HEK293 (cell line): ENCODE measurements around the gene KDELR1.

Source experiments
- HOXD13 ChIP-seq: sonication (generic); formaldehyde crosslinking; IDR thresholded peaks from 2 replicates; pipeline ENCODE4 v1.8.0; 2022; ENCODE audit warnings: missing genetic modification reagents, borderline replicate concordance
- IKZF3 ChIP-seq: fragments of 450-650 bp; IDR thresholded peaks from 2 replicates; pipeline ENCODE4 v1.5.0; 2018; ENCODE audit warnings: missing biosample characterization, mild to moderate bottlenecking, missing genetic modification characterization, moderate library complexity
- KLF1 ChIP-seq: fragments of 450-650 bp; formaldehyde crosslinking; IDR thresholded peaks from 2 replicates; pipeline ENCODE4 v1.5.1; 2016; ENCODE audit warnings: missing biosample characterization, missing genetic modification characterization
- KLF8 ChIP-seq: fragments of 450-650 bp; formaldehyde crosslinking; IDR thresholded peaks from 2 replicates; pipeline ENCODE4 v1.5.1; 2016; ENCODE audit warnings: missing biosample characterization, missing genetic modification characterization
- MZF1 ChIP-seq: fragments of 450-650 bp; formaldehyde crosslinking; IDR thresholded peaks from 2 replicates; pipeline ENCODE4 v1.5.1; 2017; ENCODE audit warnings: missing biosample characterization, missing genetic modification characterization, borderline replicate concordance
- SP2 ChIP-seq: fragments of 450-650 bp; formaldehyde crosslinking; IDR thresholded peaks from 2 replicates; pipeline ENCODE4 v1.5.1; 2016; ENCODE audit warnings: missing biosample characterization, missing genetic modification characterization
- ZBTB20 ChIP-seq: fragments of 450-650 bp; formaldehyde crosslinking; IDR thresholded peaks from 2 replicates; pipeline ENCODE4 v1.5.1; 2016; ENCODE audit warnings: missing biosample characterization, missing genetic modification characterization
- ZBTB48 ChIP-seq: fragments of 450-650 bp; formaldehyde crosslinking; IDR thresholded peaks from 2 replicates; pipeline ENCODE4 v1.5.1; 2016; ENCODE audit warnings: missing biosample characterization, missing genetic modification characterization
- ZFHX2 ChIP-seq: fragments of 450-650 bp; formaldehyde crosslinking; conservative IDR thresholded peaks from 2 replicates; pipeline ENCODE4 v1.5.1; 2016; ENCODE audit warnings: missing biosample characterization, missing genetic modification characterization
- ZNF121 ChIP-seq: fragments of 450-650 bp; formaldehyde crosslinking; IDR thresholded peaks from 2 replicates; pipeline ENCODE4 v1.5.1; 2016; ENCODE audit warnings: missing biosample characterization, missing genetic modification characterization
- ZNF184 ChIP-seq: fragments of 450-650 bp; IDR thresholded peaks from 2 replicates; pipeline ENCODE4 v1.5.1; 2018; ENCODE audit warnings: missing biosample characterization, mild to moderate bottlenecking, missing genetic modification characterization
- ZNF214 ChIP-seq: fragments of 450-650 bp; formaldehyde crosslinking; IDR thresholded peaks from 2 replicates; pipeline ENCODE4 v1.5.1; 2017; ENCODE audit warnings: missing biosample characterization, mild to moderate bottlenecking, missing genetic modification characterization, borderline replicate concordance
- ZNF354C ChIP-seq: fragments of 450-650 bp; formaldehyde crosslinking; IDR thresholded peaks from 2 replicates; pipeline ENCODE4 v1.5.1; 2016; ENCODE audit warnings: missing biosample characterization, missing genetic modification characterization, low read depth, borderline replicate concordance
- ZNF521 ChIP-seq: fragments of 450-650 bp; formaldehyde crosslinking; IDR thresholded peaks from 2 replicates; pipeline ENCODE4 v1.5.1; 2017; ENCODE audit warnings: missing biosample characterization, mild to moderate bottlenecking, missing genetic modification characterization
- ZNF530 ChIP-seq: fragments of 450-650 bp; formaldehyde crosslinking; IDR thresholded peaks from 2 replicates; pipeline ENCODE4 v1.5.1; 2016; ENCODE audit warnings: low read depth, missing biosample characterization, missing genetic modification characterization
- ZNF560 ChIP-seq: fragments of 450-650 bp; formaldehyde crosslinking; IDR thresholded peaks from 2 replicates; pipeline ENCODE4 v1.5.1; 2017; ENCODE audit warnings: missing biosample characterization, missing genetic modification characterization, borderline replicate concordance
- ZNF600 ChIP-seq: fragments of 450-650 bp; formaldehyde crosslinking; IDR thresholded peaks from 2 replicates; pipeline ENCODE4 v1.5.1; 2016; ENCODE audit warnings: missing biosample characterization, missing genetic modification characterization
- ZNF747 ChIP-seq: fragments of 450-650 bp; formaldehyde crosslinking; IDR thresholded peaks from 2 replicates; pipeline ENCODE4 v1.5.1; 2016; ENCODE audit warnings: missing biosample characterization, missing genetic modification characterization
- TF ChIP-seq, protein P1 (sequence below): fragments of 450-650 bp; formaldehyde crosslinking; IDR thresholded peaks from 2 replicates; pipeline ENCODE4 v1.5.1; 2016; ENCODE audit warnings: missing biosample characterization, missing genetic modification characterization
- TF ChIP-seq, protein P2 (sequence below): fragments of 450-650 bp; formaldehyde crosslinking; IDR thresholded peaks from 2 replicates; pipeline ENCODE4 v1.5.1; 2017; ENCODE audit warnings: missing biosample characterization, missing genetic modification characterization
- TF ChIP-seq, protein P3 (sequence below): fragments of 450-650 bp; formaldehyde crosslinking; IDR thresholded peaks from 2 replicates; pipeline ENCODE4 v1.5.1; 2016; ENCODE audit warnings: missing biosample characterization, missing genetic modification characterization
- TF ChIP-seq, protein P4 (sequence below): fragments of 450-650 bp; formaldehyde crosslinking; IDR thresholded peaks from 2 replicates; pipeline ENCODE4 v1.5.1; 2016; ENCODE audit warnings: missing biosample characterization, missing genetic modification characterization
- TF ChIP-seq, protein P5 (sequence below): fragments of 450-650 bp; formaldehyde crosslinking; IDR thresholded peaks from 2 replicates; pipeline ENCODE4 v1.5.1; 2016; ENCODE audit warnings: missing biosample characterization, missing genetic modification characterization
- TF ChIP-seq, protein P6 (sequence below): fragments of 450-650 bp; formaldehyde crosslinking; IDR thresholded peaks from 2 replicates; pipeline ENCODE4 v1.5.1; 2016; ENCODE audit warnings: missing biosample characterization, missing genetic modification characterization

KDELR1 gene

DNA sequence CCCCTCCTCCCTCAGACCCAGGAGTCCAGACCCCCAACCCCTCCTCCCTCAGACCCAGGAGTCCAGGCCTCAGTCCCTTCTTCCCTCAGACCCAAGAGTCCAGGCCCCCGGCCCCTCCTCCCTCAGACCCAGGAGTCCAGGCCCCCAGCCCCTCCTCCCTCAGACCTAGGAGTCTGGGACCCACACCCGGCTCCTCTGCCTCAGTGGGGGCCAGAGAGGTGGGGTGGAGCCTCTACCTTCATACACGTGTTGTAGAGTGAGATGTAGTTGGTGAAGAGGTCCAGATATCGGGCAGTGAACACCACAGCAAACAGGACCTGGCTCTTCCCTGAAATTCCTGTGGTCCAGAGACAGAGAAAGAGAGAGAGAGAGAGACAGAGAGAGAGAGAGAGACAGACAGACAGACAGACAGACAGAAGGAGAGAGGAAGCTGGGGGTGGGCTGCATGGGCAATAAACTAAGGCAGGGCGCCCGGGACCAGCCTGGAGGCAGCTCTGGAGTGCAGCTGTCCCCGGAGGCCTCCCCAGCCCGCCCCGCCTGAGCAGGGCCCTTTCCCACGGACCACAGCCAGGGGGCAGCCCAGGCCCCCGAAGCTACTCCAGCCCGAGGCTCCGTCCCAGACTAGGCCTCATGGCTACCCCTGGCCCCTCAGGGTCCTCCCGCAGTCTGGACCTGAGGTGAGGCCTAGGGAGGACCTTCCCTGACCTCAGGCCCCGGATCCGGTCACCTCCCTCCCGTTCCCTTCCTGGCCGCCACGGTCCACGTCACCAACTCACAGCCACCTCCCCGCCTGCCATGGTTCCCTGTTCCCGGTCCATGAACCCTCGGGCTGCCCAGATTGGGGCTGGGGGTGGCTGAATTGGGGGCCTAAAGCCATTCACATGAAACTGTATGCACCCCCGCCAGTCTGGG lies 907 bp downstream of the KDELR1 start (continued):
- TF ChIP-seq, protein P1, sequence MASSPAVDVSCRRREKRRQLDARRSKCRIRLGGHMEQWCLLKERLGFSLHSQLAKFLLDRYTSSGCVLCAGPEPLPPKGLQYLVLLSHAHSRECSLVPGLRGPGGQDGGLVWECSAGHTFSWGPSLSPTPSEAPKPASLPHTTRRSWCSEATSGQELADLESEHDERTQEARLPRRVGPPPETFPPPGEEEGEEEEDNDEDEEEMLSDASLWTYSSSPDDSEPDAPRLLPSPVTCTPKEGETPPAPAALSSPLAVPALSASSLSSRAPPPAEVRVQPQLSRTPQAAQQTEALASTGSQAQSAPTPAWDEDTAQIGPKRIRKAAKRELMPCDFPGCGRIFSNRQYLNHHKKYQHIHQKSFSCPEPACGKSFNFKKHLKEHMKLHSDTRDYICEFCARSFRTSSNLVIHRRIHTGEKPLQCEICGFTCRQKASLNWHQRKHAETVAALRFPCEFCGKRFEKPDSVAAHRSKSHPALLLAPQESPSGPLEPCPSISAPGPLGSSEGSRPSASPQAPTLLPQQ (tag by site-specific recombination): peak; percentile 74
- peak; percentile 79 for TF ChIP-seq ZNF600
- TF ChIP-seq, protein P2, sequence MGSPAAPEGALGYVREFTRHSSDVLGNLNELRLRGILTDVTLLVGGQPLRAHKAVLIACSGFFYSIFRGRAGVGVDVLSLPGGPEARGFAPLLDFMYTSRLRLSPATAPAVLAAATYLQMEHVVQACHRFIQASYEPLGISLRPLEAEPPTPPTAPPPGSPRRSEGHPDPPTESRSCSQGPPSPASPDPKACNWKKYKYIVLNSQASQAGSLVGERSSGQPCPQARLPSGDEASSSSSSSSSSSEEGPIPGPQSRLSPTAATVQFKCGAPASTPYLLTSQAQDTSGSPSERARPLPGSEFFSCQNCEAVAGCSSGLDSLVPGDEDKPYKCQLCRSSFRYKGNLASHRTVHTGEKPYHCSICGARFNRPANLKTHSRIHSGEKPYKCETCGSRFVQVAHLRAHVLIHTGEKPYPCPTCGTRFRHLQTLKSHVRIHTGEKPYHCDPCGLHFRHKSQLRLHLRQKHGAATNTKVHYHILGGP: peak; percentile 43; the same call in 1 of the 2 replicates
- TF ChIP-seq SP2 (tag by site-specific recombination): 0 out of 2 replicates have a peak, but pooled peaks have one; percentile 19
- TF ChIP-seq KLF8: peak; percentile 68; the same call in 1 of the 2 replicates
- TF ChIP-seq, protein P3, sequence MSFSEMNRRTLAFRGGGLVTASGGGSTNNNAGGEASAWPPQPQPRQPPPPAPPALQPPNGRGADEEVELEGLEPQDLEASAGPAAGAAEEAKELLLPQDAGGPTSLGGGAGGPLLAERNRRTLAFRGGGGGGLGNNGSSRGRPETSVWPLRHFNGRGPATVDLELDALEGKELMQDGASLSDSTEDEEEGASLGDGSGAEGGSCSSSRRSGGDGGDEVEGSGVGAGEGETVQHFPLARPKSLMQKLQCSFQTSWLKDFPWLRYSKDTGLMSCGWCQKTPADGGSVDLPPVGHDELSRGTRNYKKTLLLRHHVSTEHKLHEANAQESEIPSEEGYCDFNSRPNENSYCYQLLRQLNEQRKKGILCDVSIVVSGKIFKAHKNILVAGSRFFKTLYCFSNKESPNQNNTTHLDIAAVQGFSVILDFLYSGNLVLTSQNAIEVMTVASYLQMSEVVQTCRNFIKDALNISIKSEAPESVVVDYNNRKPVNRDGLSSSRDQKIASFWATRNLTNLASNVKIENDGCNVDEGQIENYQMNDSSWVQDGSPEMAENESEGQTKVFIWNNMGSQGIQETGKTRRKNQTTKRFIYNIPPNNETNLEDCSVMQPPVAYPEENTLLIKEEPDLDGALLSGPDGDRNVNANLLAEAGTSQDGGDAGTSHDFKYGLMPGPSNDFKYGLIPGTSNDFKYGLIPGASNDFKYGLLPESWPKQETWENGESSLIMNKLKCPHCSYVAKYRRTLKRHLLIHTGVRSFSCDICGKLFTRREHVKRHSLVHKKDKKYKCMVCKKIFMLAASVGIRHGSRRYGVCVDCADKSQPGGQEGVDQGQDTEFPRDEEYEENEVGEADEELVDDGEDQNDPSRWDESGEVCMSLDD (tag by site-specific recombination): peak; percentile 59; the same call in 1 of the 2 replicates
- no peak for TF ChIP-seq ZNF521
- peak; percentile 60; the same call in 1 of the 2 replicates for TF ChIP-seq ZBTB20 (tag by site-specific recombination)
- no peak for TF ChIP-seq ZNF747 (tag by site-specific recombination)
- TF ChIP-seq ZNF530 (tag by site-specific recombination): no peak
- no peak; the same call in 1 of the 2 replicates for TF ChIP-seq ZFHX2 (tag by site-specific recombination)
- peak; percentile 94 for TF ChIP-seq ZBTB48 (tag by site-specific recombination)
- peak; percentile 51 for TF ChIP-seq KLF1 (tag by site-specific recombination)
- TF ChIP-seq, protein P4, sequence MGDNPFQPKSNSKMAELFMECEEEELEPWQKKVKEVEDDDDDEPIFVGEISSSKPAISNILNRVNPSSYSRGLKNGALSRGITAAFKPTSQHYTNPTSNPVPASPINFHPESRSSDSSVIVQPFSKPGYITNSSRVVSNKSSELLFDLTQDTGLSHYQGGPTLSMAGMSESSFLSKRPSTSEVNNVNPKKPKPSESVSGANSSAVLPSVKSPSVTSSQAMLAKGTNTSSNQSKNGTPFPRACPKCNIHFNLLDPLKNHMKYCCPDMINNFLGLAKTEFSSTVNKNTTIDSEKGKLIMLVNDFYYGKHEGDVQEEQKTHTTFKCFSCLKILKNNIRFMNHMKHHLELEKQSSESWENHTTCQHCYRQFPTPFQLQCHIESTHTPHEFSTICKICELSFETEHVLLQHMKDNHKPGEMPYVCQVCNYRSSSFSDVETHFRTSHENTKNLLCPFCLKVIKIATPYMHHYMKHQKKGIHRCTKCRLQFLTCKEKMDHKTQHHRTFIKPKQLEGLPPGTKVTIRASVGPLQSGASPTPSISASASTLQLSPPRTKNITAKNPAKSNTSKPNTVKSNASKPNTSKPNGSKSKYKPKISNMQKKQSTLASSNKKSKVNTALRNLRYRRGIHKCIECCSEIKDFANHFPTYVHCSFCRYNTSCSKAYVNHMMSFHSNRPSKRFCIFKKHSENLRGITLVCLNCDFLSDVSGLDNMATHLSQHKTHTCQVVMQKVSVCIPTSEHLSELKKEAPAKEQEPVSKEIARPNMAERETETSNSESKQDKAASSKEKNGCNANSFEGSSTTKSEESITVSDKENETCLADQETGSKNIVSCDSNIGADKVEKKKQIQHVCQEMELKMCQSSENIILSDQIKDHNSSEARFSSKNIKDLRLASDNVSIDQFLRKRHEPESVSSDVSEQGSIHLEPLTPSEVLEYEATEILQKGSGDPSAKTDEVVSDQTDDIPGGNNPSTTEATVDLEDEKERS (tag by site-specific recombination): no peak
- TF ChIP-seq ZNF184 (tag by site-specific recombination): no peak
- no peak for TF ChIP-seq HOXD13 (CRISPR knock-in tag)
- TF ChIP-seq, protein P5, sequence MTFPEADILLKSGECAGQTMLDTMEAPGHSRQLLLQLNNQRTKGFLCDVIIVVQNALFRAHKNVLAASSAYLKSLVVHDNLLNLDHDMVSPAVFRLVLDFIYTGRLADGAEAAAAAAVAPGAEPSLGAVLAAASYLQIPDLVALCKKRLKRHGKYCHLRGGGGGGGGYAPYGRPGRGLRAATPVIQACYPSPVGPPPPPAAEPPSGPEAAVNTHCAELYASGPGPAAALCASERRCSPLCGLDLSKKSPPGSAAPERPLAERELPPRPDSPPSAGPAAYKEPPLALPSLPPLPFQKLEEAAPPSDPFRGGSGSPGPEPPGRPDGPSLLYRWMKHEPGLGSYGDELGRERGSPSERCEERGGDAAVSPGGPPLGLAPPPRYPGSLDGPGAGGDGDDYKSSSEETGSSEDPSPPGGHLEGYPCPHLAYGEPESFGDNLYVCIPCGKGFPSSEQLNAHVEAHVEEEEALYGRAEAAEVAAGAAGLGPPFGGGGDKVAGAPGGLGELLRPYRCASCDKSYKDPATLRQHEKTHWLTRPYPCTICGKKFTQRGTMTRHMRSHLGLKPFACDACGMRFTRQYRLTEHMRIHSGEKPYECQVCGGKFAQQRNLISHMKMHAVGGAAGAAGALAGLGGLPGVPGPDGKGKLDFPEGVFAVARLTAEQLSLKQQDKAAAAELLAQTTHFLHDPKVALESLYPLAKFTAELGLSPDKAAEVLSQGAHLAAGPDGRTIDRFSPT (tag by site-specific recombination): no peak
- no peak for TF ChIP-seq ZNF354C (tag by site-specific recombination)
- TF ChIP-seq ZNF121: no peak
- TF ChIP-seq ZNF560 (tag by site-specific recombination): no peak
- TF ChIP-seq, protein P6, sequence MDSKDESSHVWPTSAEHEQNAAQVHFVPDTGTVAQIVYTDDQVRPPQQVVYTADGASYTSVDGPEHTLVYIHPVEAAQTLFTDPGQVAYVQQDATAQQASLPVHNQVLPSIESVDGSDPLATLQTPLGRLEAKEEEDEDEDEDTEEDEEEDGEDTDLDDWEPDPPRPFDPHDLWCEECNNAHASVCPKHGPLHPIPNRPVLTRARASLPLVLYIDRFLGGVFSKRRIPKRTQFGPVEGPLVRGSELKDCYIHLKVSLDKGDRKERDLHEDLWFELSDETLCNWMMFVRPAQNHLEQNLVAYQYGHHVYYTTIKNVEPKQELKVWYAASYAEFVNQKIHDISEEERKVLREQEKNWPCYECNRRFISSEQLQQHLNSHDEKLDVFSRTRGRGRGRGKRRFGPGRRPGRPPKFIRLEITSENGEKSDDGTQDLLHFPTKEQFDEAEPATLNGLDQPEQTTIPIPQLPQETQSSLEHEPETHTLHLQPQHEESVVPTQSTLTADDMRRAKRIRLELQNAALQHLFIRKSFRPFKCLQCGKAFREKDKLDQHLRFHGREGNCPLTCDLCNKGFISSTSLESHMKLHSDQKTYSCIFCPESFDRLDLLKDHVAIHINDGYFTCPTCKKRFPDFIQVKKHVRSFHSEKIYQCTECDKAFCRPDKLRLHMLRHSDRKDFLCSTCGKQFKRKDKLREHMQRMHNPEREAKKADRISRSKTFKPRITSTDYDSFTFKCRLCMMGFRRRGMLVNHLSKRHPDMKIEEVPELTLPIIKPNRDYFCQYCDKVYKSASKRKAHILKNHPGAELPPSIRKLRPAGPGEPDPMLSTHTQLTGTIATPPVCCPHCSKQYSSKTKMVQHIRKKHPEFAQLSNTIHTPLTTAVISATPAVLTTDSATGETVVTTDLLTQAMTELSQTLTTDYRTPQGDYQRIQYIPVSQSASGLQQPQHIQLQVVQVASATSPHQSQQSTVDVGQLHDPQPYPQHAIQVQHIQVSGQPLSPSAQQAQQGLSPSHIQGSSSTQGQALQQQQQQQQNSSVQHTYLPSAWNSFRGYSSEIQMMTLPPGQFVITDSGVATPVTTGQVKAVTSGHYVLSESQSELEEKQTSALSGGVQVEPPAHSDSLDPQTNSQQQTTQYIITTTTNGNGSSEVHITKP: peak; percentile 73
- peak; percentile 70; the same call in 1 of the 2 replicates for TF ChIP-seq IKZF3 (tag by site-specific recombination)
- TF ChIP-seq MZF1 (tag by site-specific recombination): no peak
- TF ChIP-seq ZNF214: no peak
